Measurements from ENCODE around the gene CKLF.
A peak's percentile ranks its signal among the peaks of the same experiment; 100 is the strongest.

CKLF gene

GRCh38 chr16:66581246-66581952 lies 29.0 kb downstream of the CKLF start:
- H3K4me3 ChIP-seq (ENCODE audit: low read depth, low read length), result no peak overlapping the region
- TF ChIP-seq CTCF (IDR thresholded peaks at IDR 0.05; ENCODE audit: insufficient read depth, low read depth, low read length, missing control alignments), result no peak
- no peak for DNase-seq (ENCODE audit: low read depth)

GRCh38 chr16:66585481-66586239 lies 33.3 kb downstream of the CKLF start:
- no peak for TF ChIP-seq CTCF (IDR thresholded peaks at IDR 0.05; ENCODE audit: insufficient read depth, low read depth, low read length, missing control alignments)
- DNase-seq (ENCODE audit: low read depth), result no peak
- no peak overlapping the region for H3K4me3 ChIP-seq (ENCODE audit: low read depth, low read length)

GRCh38 chr16:66587881-66588600 lies 35.7 kb downstream of the CKLF start:
- H3K4me3 ChIP-seq (ENCODE audit: low read depth, low read length), result no peak overlapping the region
- DNase-seq (ENCODE audit: low read depth), result no peak
- TF ChIP-seq CTCF (IDR thresholded peaks at IDR 0.05; ENCODE audit: insufficient read depth, low read depth, low read length, missing control alignments), result no peak

- peak; percentile 73 for DNase-seq (ENCODE audit: low read depth)
- H3K4me3 ChIP-seq (ENCODE audit: low read depth, low read length), result no peak overlapping the region
- TF ChIP-seq CTCF (IDR thresholded peaks at IDR 0.05; ENCODE audit: insufficient read depth, low read depth, low read length, missing control alignments), result peak; percentile 77
Measured at GRCh38 chr16:66588981-66589713, 36.8 kb downstream of the CKLF start.

GRCh38 chr16:66590322-66590721 lies 37.9 kb downstream of the CKLF start:
- TF ChIP-seq CTCF (IDR thresholded peaks at IDR 0.05; ENCODE audit: insufficient read depth, low read depth, low read length, missing control alignments), result no peak
- H3K4me3 ChIP-seq (ENCODE audit: low read depth, low read length), result no peak overlapping the region
- DNase-seq (ENCODE audit: low read depth), result peak; percentile 52

GRCh38 chr16:66591018-66591417 lies 38.6 kb downstream of the CKLF start:
- H3K4me3 ChIP-seq (ENCODE audit: low read depth, low read length), result no peak overlapping the region
- no peak for DNase-seq (ENCODE audit: low read depth)
- no peak for TF ChIP-seq CTCF (IDR thresholded peaks at IDR 0.05; ENCODE audit: insufficient read depth, low read depth, low read length, missing control alignments)

Measured in GM12865 (cell line).